HG03378 (cell line): ENCODE data around the gene TPPP.
A peak's percentile ranks its signal among the peaks of the same experiment; 100 is the strongest.
"Not testable (repeated sequence)": the region's sequence is repeated elsewhere in the genome, so short reads cannot be mapped to it uniquely, and the experiment has no call there.

Experiments
- ATAC-seq: cut with Tn5 transposase; IDR thresholded peaks from one replicate; pipeline ENCODE4 v1.9.1; 2021; ENCODE audit warnings: mild to moderate bottlenecking, moderate library complexity; ENCODE audit not compliant: unreplicated experiment

TPPP gene

GRCh38 chr5:679166-679895 lies 13.8 kb downstream of the TPPP start:
- not testable (repeated sequence) for ATAC-seq

GRCh38 chr5:678521-678920 lies 14.6 kb downstream of the TPPP start:
- not testable (repeated sequence) for ATAC-seq

GRCh38 chr5:677131-678101 lies 15.7 kb downstream of the TPPP start:
- ATAC-seq: no peak

- no peak for ATAC-seq
Measured at GRCh38 chr5:676699-677076, 16.5 kb downstream of the TPPP start.

GRCh38 chr5:675871-676698 lies 17.1 kb downstream of the TPPP start:
- no peak for ATAC-seq

GRCh38 chr5:675111-675870 lies 17.9 kb downstream of the TPPP start:
- no peak for ATAC-seq

- ATAC-seq: no peak
Measured at GRCh38 chr5:674630-675011, 18.5 kb downstream of the TPPP start.

- ATAC-seq: no peak
Measured at GRCh38 chr5:673831-674629, 19.1 kb downstream of the TPPP start.

GRCh38 chr5:673161-673830 lies 19.9 kb downstream of the TPPP start:
- ATAC-seq: no peak

- ATAC-seq: no peak
Measured at GRCh38 chr5:672329-673160, 20.6 kb downstream of the TPPP start.

- ATAC-seq: peak; percentile 48
Measured at GRCh38 chr5:671459-672328, 21.5 kb downstream of the TPPP start.

GRCh38 chr5:670396-671270 lies 22.5 kb downstream of the TPPP start:
- no peak for ATAC-seq

GRCh38 chr5:669842-670395 lies 23.2 kb downstream of the TPPP start:
- ATAC-seq: no peak

GRCh38 chr5:669111-669841 lies 23.9 kb downstream of the TPPP start:
- ATAC-seq: no peak

GRCh38 chr5:668283-668995 lies 24.7 kb downstream of the TPPP start:
- ATAC-seq: no peak
